Heart right ventricle (tissue), 16 donors: Measurements from ENCODE around the gene JMJD8. TPM values are rescaled to one million over a fixed set of nuclear protein-coding genes. Genes with fewer than 3 reads are reported as not detected.

Experiments
- ATAC-seq, 8 donors: fragments of 200-7000 bp; cut with Tn5 transposase; one replicate each; pipeline ENCODE4 v1.9.1; 2020; ENCODE audit warnings: mild to moderate bottlenecking in 8 of 8, moderate library complexity in 8 of 8, moderate number of reproducible peaks in 1 of 8
- DNase-seq, 2 donors: peaks; one replicate each; pipeline ENCODE4 v3.0.0-alpha.2; 2020
- H3K27ac ChIP-seq, 10 donors: fragments of 200-600 bp; sonication (generic) in 2 of 10; one replicate each; pipeline versions ENCODE4 v1.5.0 to v1.8.0; 2020 to 2022; ENCODE audit warnings: mild to moderate bottlenecking in 3 of 10
- H3K27me3 ChIP-seq, 7 donors: fragments of 200-600 bp; one replicate each; pipeline ENCODE4 v1.8.0; 2021 to 2022; ENCODE audit warnings: mild to moderate bottlenecking in 2 of 7
- H3K36me3 ChIP-seq, 9 donors: fragments of 200-600 bp; sonication (generic) in 1 of 9; one replicate each; pipeline versions ENCODE4 v1.5.0 to v1.8.0; 2020 to 2022; ENCODE audit warnings: mild to moderate bottlenecking in 2 of 9
- H3K4me1 ChIP-seq, 9 donors: fragments of 200-600 bp; sonication (generic) in 1 of 9; one replicate each; pipeline versions ENCODE4 v1.5.0 to v1.8.0; 2020 to 2022; ENCODE audit warnings: mild to moderate bottlenecking in 4 of 9
- H3K4me3 ChIP-seq, 10 donors: fragments of 200-600 bp; sonication (generic) in 2 of 10; one replicate each; pipeline versions ENCODE4 v1.5.0 to v1.8.0; 2020 to 2022; ENCODE audit warnings: mild to moderate bottlenecking in 7 of 10, moderate library complexity in 2 of 10
- H3K9me3 ChIP-seq, 11 donors: fragments of 200-600 bp in 10 of 11; sonication (generic) in 2 of 11; one replicate each; pipeline versions ENCODE4 v1.5.0 to v1.8.0; 2013 to 2022; ENCODE audit warnings: mild to moderate bottlenecking in 2 of 11, control low read depth in 1 of 11, moderate library complexity in 1 of 11
- CTCF ChIP-seq, 9 donors: fragments of 200-600 bp; sonication (generic) in 2 of 9; IDR thresholded peaks; one replicate each; pipeline versions ENCODE4 v1.5.0 to v1.8.0; 2021 to 2022; ENCODE audit warnings: antibody characterized with exemption in 9 of 9, mild to moderate bottlenecking in 5 of 9, moderate library complexity in 1 of 9
- WGBS, 2 donors: extraction: QIAGEN DNeasy Blood & Tissue Kit; methylation state at CpG; one replicate each; pipeline ENCODE4 v1.1.7; 2013; ENCODE audit warnings: inconsistent platforms in 1 of 2; 5-methylcytosine and 5-hydroxymethylcytosine counted together
- intact Hi-C, 10 donors: fragments of 100-400 bp; cut with DNase I; formaldehyde crosslinking; loops; one replicate each; pipeline versions ENCODE4 v1.11.1 to v1.14.2; 2022
- polyA plus RNA-seq, 2 donors: library from polyadenylated mRNA; stranded (reverse); fragments of 200-250 nt; gene quantifications; one replicate each; pipeline ENCODE4 v1.2.3, GENCODE V29; 2013
- total RNA-seq, 10 donors: library from RNA; stranded (reverse); fragmentation: NEBNext Ultra II Directional in 3 of 10; extraction: Animal tissue kit (Norgen Biotek cat#: 25700) in 3 of 10; gene quantifications; one replicate each; pipeline versions ENCODE4 v1.2.1 to v1.2.4, GENCODE V29; 2021 to 2023
- donor health status: Arrhythmogenic right ventricular cardiomyopathy.
- donor health status: ischemic (EF 13 %, LVEDD 7.1; RV severe dilation, severe dysfunction).
- donor health status: healthy with polysubstance abuse.
- donor health status: DM: no; HTN: yes; CAD: no.
- donor health status: DM: no; HTN: no; CAD: no.
- donor health status: ischemic (EF 25% LVEDD 6.9; RV normal size, moderate dysfunction).
- donor health status: ischemic (EF 25% LVEDD 5.7; RV mildly dilated, moderate dysfunction).
- donor health status: healthy.
- donor health status: DM: yes; HTN: yes; CAD: no.
- donor health status: Ischemic cardiomyopathy.
- donor health status: ischemic (EF 35%, LVEDD 5.7; RV mildly dilated, moderate dysfunction).
- donor health status: nonischemic (EF 11% LVEDD 7.7; RV severe dilation, severe dysfunction).
- donor health status: DM: yes; HTN: yes; CAD: no.
- donor health status: PGD.
- donor health status: ischemic (EF 29% LVEDD 5.4; RV normal size, mild dysfunction).
- donor health status: nonischemic (EF 23%, LVEDD 6.1; RV moderate dilation, normal function).

JMJD8 gene
- total and polyA plus RNA-seq, 12 donors = 34.7 to 60.6 (median 44.0) TPM

DNA sequence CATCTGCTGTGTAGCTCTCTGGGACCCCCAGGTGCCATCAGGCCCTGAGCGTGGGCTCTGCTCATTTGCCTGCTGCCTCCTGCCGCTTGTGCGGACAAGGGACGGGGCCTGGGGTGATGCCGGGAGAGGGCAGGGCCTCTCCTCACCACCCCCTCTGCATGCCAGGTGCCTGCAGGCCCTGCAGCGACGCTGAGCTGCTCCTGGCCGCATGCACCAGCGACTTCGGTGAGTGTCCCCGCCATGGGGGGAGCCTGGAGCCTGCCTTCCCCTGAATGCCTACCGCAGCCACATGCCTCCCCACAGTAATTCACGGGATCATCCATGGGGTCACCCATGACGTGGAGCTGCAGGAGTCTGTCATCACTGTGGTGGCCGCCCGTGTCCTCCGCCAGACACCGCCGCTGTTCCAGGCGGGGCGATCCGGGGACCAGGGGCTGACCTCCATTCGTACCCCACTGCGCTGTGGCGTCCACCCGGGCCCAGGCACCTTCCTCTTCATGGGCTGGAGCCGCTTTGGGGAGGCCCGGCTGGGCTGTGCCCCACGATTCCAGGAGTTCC lies 32.7 kb upstream of the JMJD8 start:
- intact Hi-C loops = loop anchor here in 2 of 10 donors (10.0 kb wide), 1 partner anchor 338 kb away; no protein-coding TSS in a partner anchor
- peaks cover 0 to 28% (median 0%) of the 10 kb centered on the region in 7 donors for H3K27me3 ChIP-seq
- DNase-seq (no peak), ATAC-seq (no peak)
- TF ChIP-seq CTCF (IDR thresholded peaks at IDR 0.05) = no peak
- H3K27ac ChIP-seq = no peak overlapping the region
- no peaks in the 10 kb centered on the region for H3K36me3 ChIP-seq
- no peak overlapping the region for H3K4me3 ChIP-seq
- WGBS, 2 donors = 93 to 95% methylated on average over 26 to 29 of the region's 29 CpGs
- peaks cover 23 to 53% (median 42%) of the 10 kb centered on the region in 9 donors for H3K4me1 ChIP-seq
- H3K9me3 ChIP-seq = no peaks in the 10 kb centered on the region

DNA sequence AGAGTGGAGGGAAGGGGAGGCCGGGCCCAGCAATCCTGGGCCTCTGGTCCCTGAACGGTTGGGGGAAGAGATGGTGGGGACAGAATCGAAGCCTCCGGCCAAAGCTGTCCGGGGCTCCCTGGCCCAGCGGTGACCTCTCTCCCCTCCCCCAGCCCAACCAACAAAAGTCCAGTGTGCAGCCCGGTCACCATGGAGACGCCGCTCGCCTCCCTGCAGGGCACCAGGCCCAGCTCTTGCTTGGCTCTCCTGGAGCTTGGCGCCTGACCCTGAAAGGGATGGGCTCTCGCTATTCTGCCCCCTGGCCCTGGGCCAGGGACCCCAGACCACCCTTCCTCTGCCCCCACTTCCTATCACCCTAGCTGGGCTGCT lies 32.0 kb upstream of the JMJD8 start:
- Histone ChIP-seq H3K9me3 (no peaks in the 10 kb centered on the region), H3K4me3 (peak overlapping the region in 9 of 10 donors; percentile 66 to 94 (median 74)), H3K36me3 (no peaks in the 10 kb centered on the region), H3K4me1 (peaks cover 19 to 52% (median 40%) of the 10 kb centered on the region in 9 donors), H3K27ac (no peak overlapping the region), H3K27me3 (peaks cover 0 to 32% (median 5%) of the 10 kb centered on the region in 7 donors)
- no peak for TF ChIP-seq CTCF (IDR thresholded peaks at IDR 0.05)
- DNase-seq (no peak), ATAC-seq (no peak)
- WGBS, 2 donors = 22 to 26% methylated on average over 12 of the region's 12 CpGs
- intact Hi-C loops = loop anchor here in 2 of 10 donors (10.0 kb wide), 1 partner anchor 339 kb away; no protein-coding TSS in a partner anchor

DNA sequence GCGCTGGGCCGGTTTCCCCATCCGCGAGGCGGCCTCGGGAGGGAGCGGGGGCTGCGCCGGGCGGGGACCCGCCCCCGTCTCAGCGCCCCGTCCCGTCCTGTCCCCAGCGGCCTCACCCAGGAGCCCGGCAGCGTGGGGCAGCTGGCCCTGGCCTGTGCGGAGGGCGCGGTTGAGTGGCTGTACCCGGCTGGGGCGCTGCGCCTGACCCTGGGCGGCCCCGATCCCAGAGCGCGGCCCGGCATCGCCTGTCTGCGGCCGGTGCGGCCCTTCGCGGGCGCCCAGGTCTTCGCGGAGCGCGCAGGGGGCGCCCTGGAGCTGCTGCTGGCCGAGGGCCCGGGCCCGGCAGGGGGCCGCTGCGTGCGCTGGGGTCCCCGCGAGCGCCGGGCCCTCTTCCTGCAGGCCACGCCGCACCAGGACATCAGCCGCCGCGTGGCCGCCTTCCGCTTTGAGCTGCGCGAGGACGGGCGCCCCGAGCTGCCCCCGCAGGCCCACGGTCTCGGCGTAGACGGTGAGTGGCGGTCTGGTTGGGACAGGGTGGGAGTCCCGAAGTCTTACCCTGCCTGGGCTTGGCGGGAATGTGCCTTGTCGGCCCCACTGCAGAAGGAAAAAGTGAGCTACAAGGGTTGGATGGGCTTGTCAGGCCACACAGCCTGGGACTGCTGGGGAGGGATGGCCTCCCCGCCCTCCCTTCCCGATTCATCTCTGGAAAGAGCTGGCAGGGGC lies 31.5 kb upstream of the JMJD8 start:
- 2% methylated on average over 45 to 74 of the region's 74 CpGs for WGBS, 2 donors
- peak overlapping the region in 7 of 10 donors; percentile 21 to 58 (median 51) for H3K27ac ChIP-seq

More for the DNA sequence above, 31.5 kb upstream of the JMJD8 start:
- DNase-seq (no peak), ATAC-seq (peak in 1 of 8 donors; percentile 3)
- peaks cover 19 to 51% (median 39%) of the 10 kb centered on the region in 9 donors for H3K4me1 ChIP-seq
- no peaks in the 10 kb centered on the region for H3K36me3 ChIP-seq
- peak in 3 of 9 donors; percentile 15 to 37 (median 30) for TF ChIP-seq CTCF (IDR thresholded peaks at IDR 0.05)
- peak overlapping the region; percentile 64 to 94 (median 73) for H3K4me3 ChIP-seq
- H3K9me3 ChIP-seq = no peaks in the 10 kb centered on the region
- intact Hi-C loops = loop anchor here in 3 of 10 donors (2.0 to 10.0 kb wide), 2 partner anchors 73 to 339 kb away; partner anchors contain the start of genes CHTF18 (in 1 of the 3) and RPUSD1 (in 1 of the 3)
- H3K27me3 ChIP-seq = peaks cover 0 to 38% (median 10%) of the 10 kb centered on the region in 7 donors
